ENCODE data around the gene SUSD6. TPM values are rescaled to one million over a fixed set of nuclear protein-coding genes. Genes with fewer than 3 reads are reported as not detected.

SUSD6 gene
- total RNA-seq, 1 donor from 2014 or later: 31.2 TPM

- no peak overlapping the region for H3K27ac Mint-ChIP-seq (ENCODE audit: unreplicated experiment)
- TF ChIP-seq, protein P1, sequence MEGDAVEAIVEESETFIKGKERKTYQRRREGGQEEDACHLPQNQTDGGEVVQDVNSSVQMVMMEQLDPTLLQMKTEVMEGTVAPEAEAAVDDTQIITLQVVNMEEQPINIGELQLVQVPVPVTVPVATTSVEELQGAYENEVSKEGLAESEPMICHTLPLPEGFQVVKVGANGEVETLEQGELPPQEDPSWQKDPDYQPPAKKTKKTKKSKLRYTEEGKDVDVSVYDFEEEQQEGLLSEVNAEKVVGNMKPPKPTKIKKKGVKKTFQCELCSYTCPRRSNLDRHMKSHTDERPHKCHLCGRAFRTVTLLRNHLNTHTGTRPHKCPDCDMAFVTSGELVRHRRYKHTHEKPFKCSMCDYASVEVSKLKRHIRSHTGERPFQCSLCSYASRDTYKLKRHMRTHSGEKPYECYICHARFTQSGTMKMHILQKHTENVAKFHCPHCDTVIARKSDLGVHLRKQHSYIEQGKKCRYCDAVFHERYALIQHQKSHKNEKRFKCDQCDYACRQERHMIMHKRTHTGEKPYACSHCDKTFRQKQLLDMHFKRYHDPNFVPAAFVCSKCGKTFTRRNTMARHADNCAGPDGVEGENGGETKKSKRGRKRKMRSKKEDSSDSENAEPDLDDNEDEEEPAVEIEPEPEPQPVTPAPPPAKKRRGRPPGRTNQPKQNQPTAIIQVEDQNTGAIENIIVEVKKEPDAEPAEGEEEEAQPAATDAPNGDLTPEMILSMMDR (IDR thresholded peaks at IDR 0.05): no peak
- H3K9me3 Mint-ChIP-seq (ENCODE audit: unreplicated experiment): no peaks in the 10 kb centered on the region
- no peaks in the 10 kb centered on the region for H3K4me1 Mint-ChIP-seq (ENCODE audit: unreplicated experiment)
- no peak overlapping the region for H3K4me3 Mint-ChIP-seq (ENCODE audit: unreplicated experiment)
- H3K27me3 Mint-ChIP-seq (ENCODE audit: unreplicated experiment): peaks cover 24% of the 10 kb centered on the region
- H3K36me3 Mint-ChIP-seq (ENCODE audit: unreplicated experiment): no peaks in the 10 kb centered on the region
- DNase-seq (ENCODE audit: extremely low spot score, unreplicated experiment): no peak
Measured at GRCh38 chr14:69582212-69582611, 29.2 kb upstream of the SUSD6 start.

GRCh38 chr14:69582829-69583228, 28.6 kb upstream of the SUSD6 start:
- Mint-ChIP-seq H3K27ac (ENCODE audit: unreplicated experiment) (no peak overlapping the region), H3K36me3 (ENCODE audit: unreplicated experiment) (no peaks in the 10 kb centered on the region)

GRCh38 chr14:69584389-69584788, 27.0 kb upstream of the SUSD6 start:
- H3K4me3 Mint-ChIP-seq (ENCODE audit: unreplicated experiment): no peak overlapping the region
- no peak overlapping the region for H3K27ac Mint-ChIP-seq (ENCODE audit: unreplicated experiment)
- peaks cover 21% of the 10 kb centered on the region for H3K27me3 Mint-ChIP-seq (ENCODE audit: unreplicated experiment)
- no peaks in the 10 kb centered on the region for H3K36me3 Mint-ChIP-seq (ENCODE audit: unreplicated experiment)
- no peaks in the 10 kb centered on the region for H3K9me3 Mint-ChIP-seq (ENCODE audit: unreplicated experiment)
- TF ChIP-seq, protein P1 (IDR thresholded peaks at IDR 0.05): no peak
- no peaks in the 10 kb centered on the region for H3K4me1 Mint-ChIP-seq (ENCODE audit: unreplicated experiment)
- no peak for DNase-seq (ENCODE audit: extremely low spot score, unreplicated experiment)

More at GRCh38 chr14:69582829-69583228, 28.6 kb upstream of the SUSD6 start:
- TF ChIP-seq, protein P1 (IDR thresholded peaks at IDR 0.05): no peak
- Mint-ChIP-seq H3K4me3 (ENCODE audit: unreplicated experiment) (no peak overlapping the region), H3K9me3 (ENCODE audit: unreplicated experiment) (no peaks in the 10 kb centered on the region), H3K4me1 (ENCODE audit: unreplicated experiment) (no peaks in the 10 kb centered on the region), H3K27me3 (ENCODE audit: unreplicated experiment) (peaks cover 22% of the 10 kb centered on the region)
- DNase-seq (ENCODE audit: extremely low spot score, unreplicated experiment): no peak

GRCh38 chr14:69586404-69586803, 25.0 kb upstream of the SUSD6 start:
- Mint-ChIP-seq H3K36me3 (ENCODE audit: unreplicated experiment) (no peaks in the 10 kb centered on the region), H3K4me3 (ENCODE audit: unreplicated experiment) (no peak overlapping the region), H3K27me3 (ENCODE audit: unreplicated experiment) (peaks cover 20% of the 10 kb centered on the region), H3K27ac (ENCODE audit: unreplicated experiment) (no peak overlapping the region), H3K4me1 (ENCODE audit: unreplicated experiment) (no peaks in the 10 kb centered on the region), H3K9me3 (ENCODE audit: unreplicated experiment) (no peaks in the 10 kb centered on the region)
- no peak for DNase-seq (ENCODE audit: extremely low spot score, unreplicated experiment)
- TF ChIP-seq, protein P1 (IDR thresholded peaks at IDR 0.05): no peak

DNA sequence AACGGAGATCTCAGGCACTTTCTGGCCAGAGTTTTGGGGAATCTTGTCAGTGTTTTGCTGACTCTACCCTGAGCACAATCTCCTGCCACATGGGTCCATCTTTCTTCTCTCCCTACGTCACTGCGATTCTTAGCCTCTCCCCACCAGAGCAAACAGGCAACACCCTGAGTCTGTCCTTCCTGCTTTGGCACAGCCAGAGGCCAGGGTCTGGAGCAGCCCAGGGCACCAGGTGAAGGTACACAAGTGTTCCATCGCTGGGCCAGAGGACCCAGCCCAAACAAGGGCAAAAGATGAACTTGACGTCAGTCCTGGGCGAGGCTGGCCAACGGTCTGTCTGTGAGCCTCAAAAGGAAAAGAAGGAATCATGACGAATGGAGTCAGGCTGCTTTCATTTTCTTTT, 24.0 kb upstream of the SUSD6 start:
- Mint-ChIP-seq H3K27ac (ENCODE audit: unreplicated experiment) (no peak overlapping the region), H3K9me3 (ENCODE audit: unreplicated experiment) (no peaks in the 10 kb centered on the region)
- TF ChIP-seq, protein P1 (IDR thresholded peaks at IDR 0.05): no peak

More for the DNA sequence above, 24.0 kb upstream of the SUSD6 start:
- H3K27me3 Mint-ChIP-seq (ENCODE audit: unreplicated experiment): peaks cover 23% of the 10 kb centered on the region
- no peak overlapping the region for H3K4me3 Mint-ChIP-seq (ENCODE audit: unreplicated experiment)
- no peak for DNase-seq (ENCODE audit: extremely low spot score, unreplicated experiment)
- no peaks in the 10 kb centered on the region for H3K4me1 Mint-ChIP-seq (ENCODE audit: unreplicated experiment)
- no peaks in the 10 kb centered on the region for H3K36me3 Mint-ChIP-seq (ENCODE audit: unreplicated experiment)

Data from osteocyte (in vitro differentiated cells).